H1 (cell line): ENCODE results near the gene CKAP5. TPM values are rescaled to one million over a fixed set of nuclear protein-coding genes. Genes with fewer than 3 reads are reported as not detected.
A peak's percentile ranks its signal among the peaks of the same experiment; 100 is the strongest.

Experiments
- CTCF ChIA-PET: fragments of 300-600 bp; sonication (Branson Sonifier 250); formaldehyde crosslinking; loops from one replicate; lab custom pipeline; 2021; ENCODE audit not compliant: partially characterized antibody; lab: Charles Lee
- POLR2A ChIA-PET: fragments of 300-600 bp; sonication (Branson Sonifier 250); formaldehyde crosslinking; loops from one replicate; lab custom pipeline; 2021; ENCODE audit warnings: inconsistent platforms; ENCODE audit not compliant: partially characterized antibody; lab: Charles Lee
- DNase-seq, 2 experiments: peaks; one replicate each; pipeline versions ENCODE4 v3.0.0 to v3.0.0-alpha.2; 2010 to 2022; ENCODE audit warnings: low spot score in 2 of 2, low read depth in 1 of 2, mixed read lengths in 1 of 2
- FAIRE-seq: peaks from 2 replicates; lab custom pipeline; 2011; peaks lifted over from hg19 to GRCh38; lab: Jason Lieb, UNC
- H2AFZ ChIP-seq: 2 replicates; pipeline ENCODE4 v1.8.1; 2012; ENCODE audit warnings: low read length, inconsistent platforms
- H2AK5ac ChIP-seq: 2 replicates; pipeline ENCODE4 v1.6.1; 2013; ENCODE audit warnings: low read depth, low read length
- H2BK120ac ChIP-seq: replicated peaks from 2 replicates; pipeline ENCODE3; 2013; ENCODE audit warnings: low read depth, low read length, inconsistent platforms
- H2BK12ac ChIP-seq: 2 replicates; pipeline ENCODE4 v1.6.1; 2013; ENCODE audit warnings: low read depth, low read length
- H2BK15ac ChIP-seq: 2 replicates; pipeline ENCODE4 v1.6.1; 2013; ENCODE audit warnings: low read length
- H2BK20ac ChIP-seq: 2 replicates; pipeline ENCODE4 v1.6.1; 2013; ENCODE audit warnings: low read length
- H2BK5ac ChIP-seq: 2 replicates; pipeline ENCODE4 v1.6.1; 2013; ENCODE audit warnings: low read depth, low read length
- H3K14ac ChIP-seq: 2 replicates; pipeline ENCODE4 v1.6.1; 2013; ENCODE audit warnings: inconsistent platforms; ENCODE audit not compliant: insufficient read length
- H3K18ac ChIP-seq: 2 replicates; pipeline ENCODE4 v1.6.1; 2013; ENCODE audit warnings: low read length; ENCODE audit errors: extremely low read depth
- H3K23ac ChIP-seq: 2 replicates; pipeline ENCODE4 v1.6.1; 2013; ENCODE audit warnings: inconsistent platforms; ENCODE audit not compliant: insufficient read length
- H3K23me2 ChIP-seq: 2 replicates; pipeline ENCODE4 v1.6.1; 2013; ENCODE audit warnings: low read depth, low read length
- H3K27ac ChIP-seq: 2 replicates; pipeline ENCODE4 v1.6.1; 2011; ENCODE audit warnings: low read depth, low read length, inconsistent platforms
- H3K27me3 ChIP-seq, 4 experiments: replicated peaks in 1 of 4; 1 replicate in 1 of 4; 2 replicates in 3 of 4; pipeline versions ENCODE4 v1.6.1 to v1.8.1; 2011 to 2013; ENCODE audit warnings: low read length in 3 of 4, mild to moderate bottlenecking in 3 of 4, inconsistent platforms in 2 of 4, mixed read lengths in 2 of 4, moderate library complexity in 1 of 4; ENCODE audit not compliant: control insufficient read depth in 3 of 4, insufficient read depth in 3 of 4; ENCODE audit errors: extremely low read depth in 1 of 4
- H3K36me3 ChIP-seq, 4 experiments: 2 replicates each; pipeline versions ENCODE4 v1.6.1 to v1.8.1; 2011 to 2013; ENCODE audit warnings: mild to moderate bottlenecking in 4 of 4, low read length in 3 of 4, moderate library complexity in 2 of 4, control low read depth in 1 of 4, inconsistent platforms in 1 of 4; ENCODE audit not compliant: insufficient read depth in 4 of 4, control insufficient read depth in 2 of 4
- H3K4ac ChIP-seq: replicated peaks from 2 replicates; pipeline ENCODE3; 2013; ENCODE audit warnings: low read length, low read depth, mixed read lengths, inconsistent platforms; ENCODE audit not compliant: insufficient read length
- H3K4me1 ChIP-seq, 4 experiments: replicated peaks in 1 of 4; 1 replicate in 1 of 4; 2 replicates in 3 of 4; pipeline versions ENCODE4 v1.6.1 to v1.8.1; 2011 to 2013; ENCODE audit warnings: low read length in 3 of 4, inconsistent platforms in 2 of 4, mixed read lengths in 1 of 4; ENCODE audit not compliant: insufficient read depth in 4 of 4, control insufficient read depth in 3 of 4
- H3K4me2 ChIP-seq, 2 experiments: 2 replicates each; pipeline versions ENCODE4 v1.6.1 to v1.8.1; 2011 to 2013; ENCODE audit warnings: low read depth in 2 of 2, low read length in 2 of 2, control low read depth in 1 of 2, inconsistent platforms in 1 of 2, mild to moderate bottlenecking in 1 of 2; ENCODE audit not compliant: insufficient read depth in 1 of 2
- H3K4me3 ChIP-seq, 4 experiments: fragments of 200-600, 300-600 bp in 1 of 4; sonication (generic), shearing (Covaris generic), sonication (Bioruptor Twin) in 1 of 4; 2 replicates each; pipeline versions ENCODE4 v1.5.1 to v1.8.1; 2011 to 2016; ENCODE audit warnings: low read length in 4 of 4, low read depth in 3 of 4, control low read depth in 2 of 4, inconsistent platforms in 2 of 4, mild to moderate bottlenecking in 2 of 4, mixed read lengths in 1 of 4, moderate library complexity in 1 of 4; ENCODE audit not compliant: insufficient read depth in 2 of 4; ENCODE audit errors: extremely low read depth in 1 of 4
- H3K56ac ChIP-seq: replicated peaks from 2 replicates; pipeline ENCODE3; 2013; ENCODE audit warnings: low read depth, mild to moderate bottlenecking, mixed read lengths, low read length, inconsistent platforms; ENCODE audit not compliant: insufficient read length
- H3K79me1 ChIP-seq: 2 replicates; pipeline ENCODE4 v1.6.1; 2013; ENCODE audit warnings: low read depth, low read length, control low read depth
- H3K79me2 ChIP-seq, 2 experiments: 2 replicates each; pipeline versions ENCODE4 v1.6.1 to v1.8.1; 2012 to 2013; ENCODE audit warnings: low read length in 2 of 2, mild to moderate bottlenecking in 2 of 2, inconsistent platforms in 1 of 2; ENCODE audit not compliant: insufficient read depth in 2 of 2, control insufficient read depth in 1 of 2
- H3K9ac ChIP-seq, 4 experiments: replicated peaks in 1 of 4; 1 replicate in 1 of 4; 2 replicates in 3 of 4; pipeline versions ENCODE4 v1.6.1 to v1.8.1; 2011 to 2013; ENCODE audit warnings: low read depth in 3 of 4, low read length in 3 of 4, control low read depth in 2 of 4, mild to moderate bottlenecking in 2 of 4, moderate library complexity in 2 of 4, inconsistent platforms in 1 of 4; ENCODE audit errors: extremely low read depth in 1 of 4
- H3K9me3 ChIP-seq, 2 experiments: 2 replicates each; pipeline versions ENCODE4 v1.6.1 to v1.8.1; 2012 to 2013; ENCODE audit warnings: mild to moderate bottlenecking in 2 of 2, moderate library complexity in 2 of 2, control low read depth in 1 of 2, inconsistent platforms in 1 of 2, low read depth in 1 of 2, low read length in 1 of 2, mixed read lengths in 1 of 2; ENCODE audit not compliant: insufficient read depth in 2 of 2
- H4K20me1 ChIP-seq, 2 experiments: replicated peaks in 1 of 2; 2 replicates each; pipeline versions ENCODE3 to v1.8.1; 2011 to 2013; ENCODE audit warnings: inconsistent platforms in 2 of 2, low read length in 2 of 2, mild to moderate bottlenecking in 1 of 2; ENCODE audit not compliant: insufficient read depth in 2 of 2, control insufficient read depth in 1 of 2
- H4K5ac ChIP-seq: 2 replicates; pipeline ENCODE4 v1.6.1; 2013; ENCODE audit warnings: low read length, low read depth, mixed read lengths, inconsistent platforms; ENCODE audit not compliant: insufficient read length
- H4K8ac ChIP-seq: 2 replicates; pipeline ENCODE4 v1.8.0; 2013; ENCODE audit warnings: mild to moderate bottlenecking, moderate library complexity, low read length, inconsistent platforms; ENCODE audit not compliant: insufficient read depth; ENCODE audit errors: extremely low read depth
- H4K91ac ChIP-seq: replicated peaks from 2 replicates; pipeline ENCODE3; 2013; ENCODE audit warnings: low read length, mixed read lengths, inconsistent platforms; ENCODE audit not compliant: insufficient read length
- BRCA1 ChIP-seq: IDR thresholded peaks from 2 replicates; pipeline ENCODE4 v1.6.1; 2012; ENCODE audit warnings: low read depth, low read length, improper control_type of control experiment
- POLR2A ChIP-seq, 2 experiments: IDR thresholded peaks; 1 replicate in 1 of 2; 2 replicates in 1 of 2; pipeline ENCODE4 v1.6.1; 2011; ENCODE audit warnings: low read depth in 2 of 2, low read length in 2 of 2, mild to moderate bottlenecking in 2 of 2; ENCODE audit errors: control extremely low read depth in 1 of 2
- SIN3A ChIP-seq, 2 experiments: IDR thresholded peaks in 1 of 2; conservative IDR thresholded peaks in 1 of 2; 2 replicates each; pipeline ENCODE4 v1.6.1; 2011 to 2012; ENCODE audit warnings: low read length in 2 of 2, improper control_type of control experiment in 1 of 2, low read depth in 1 of 2, mild to moderate bottlenecking in 1 of 2
- WGBS, 2 experiments: shearing (Covaris generic) in 1 of 2; methylation state at CpG; one replicate each; pipeline versions ENCODE4 v1.1.6 to v1.1.7; 2013 to 2015; ENCODE audit warnings: low lambda C conversion rate in 2 of 2, mixed read lengths in 2 of 2, inconsistent platforms in 1 of 2, low coverage in 1 of 2, missing lambda C conversion rate in 1 of 2; ENCODE audit not compliant: insufficient replicate concordance in 2 of 2, insufficient coverage in 1 of 2, insufficient read length in 1 of 2; ENCODE audit errors: extremely low coverage in 1 of 2, missing lambda C conversion rate in 1 of 2; 5-methylcytosine and 5-hydroxymethylcytosine counted together
- polyA plus RNA-seq, 7 experiments: library from polyadenylated mRNA; depleted of rRNA in 3 of 7; stranded (reverse) in 5 of 7; unstranded in 2 of 7; fragments of >200 nt in 5 of 7; fragments of 200-250 nt in 2 of 7; gene quantifications; 1 replicate in 5 of 7; 2 replicates in 1 of 7; 4 replicates in 1 of 7; pipeline versions ENCODE4 v1.2.1 to v1.2.3, GENCODE V29; 2011 to 2013; ENCODE audit warnings: missing spikeins in 2 of 7, mixed read lengths in 2 of 7
- total RNA-seq: library from RNA; stranded (reverse); fragmentation: NEBNext Ultra II Directional; extraction: Animal tissue kit (Norgen Biotek cat#: 25700); gene quantifications from 2 replicates; pipeline ENCODE4 v1.2.1, GENCODE V29; 2021

Gene CKAP5
- total and polyA plus RNA-seq, 2 of the 8 experiments (the other 6 are each of a cell fraction or from before 2014, with no cell fraction given) = 64.8 to 185 TPM

GRCh38 chr11:46738887-46739286 lies 107.2 kb downstream of the CKAP5 start:
- Histone ChIP-seq H3K4me3 (no peak overlapping the region), H3K14ac (no peak overlapping the region), H3K36me3 (peaks cover under 1 to 28% (median 26%) of the 10 kb centered on the region in 4 experiments), H3K18ac (no peak overlapping the region), H2AFZ (no peak overlapping the region), H3K79me1 (no peaks in the 10 kb centered on the region), H3K27ac (no peak overlapping the region)
- CTCF ChIA-PET = interaction anchor here (0.6 to 1.7 kb wide), 5 partner anchors 11 to 338 kb away, joined by 3 to 5 read pairs (median 3); no protein-coding TSS in a partner anchor
- FAIRE-seq = no peak
- TF ChIP-seq POLR2A (IDR thresholded peaks at IDR 0.05; ENCODE audit: control extremely low read depth in 1 of 2, low read depth in 2 of 2, low read length in 2 of 2) (0 out of 3 replicates have a peak, but pooled peaks of 1 of the 2 experiments have one; percentile 11), SIN3A (conservative IDR thresholded peaks at IDR 0.05 in 1 of 2, IDR thresholded peaks at IDR 0.05 in 1 of 2; ENCODE audit: low read depth in 1 of 2, low read length in 2 of 2) (0 out of 4 replicates have a peak, but pooled peaks of 1 of the 2 experiments have one; percentile 43), BRCA1 (no peak)
- TF ChIP-seq, all 59 proteins: peak for 2
- no peaks in the 10 kb centered on the region for H4K20me1 ChIP-seq
- no peaks in the 10 kb centered on the region for H3K9me3 ChIP-seq
- POLR2A ChIA-PET = interaction anchor here (0.9 to 1.2 kb wide), 3 partner anchors 13 to 18 kb away, joined by 3 to 4 read pairs (median 3); no protein-coding TSS in a partner anchor
- H3K4me1 ChIP-seq = peaks cover 0 to 3% (median 0%) of the 10 kb centered on the region in 4 experiments; a peak in 1 of 7 replicates
- WGBS, 2 experiments = 80% methylated on average over 6 of the region's 6 CpGs; no CpG with 5 or more reads in 1 of the 2 experiments
- H3K79me2 ChIP-seq = no peaks in the 10 kb centered on the region
- no peak overlapping the region for H2AK5ac ChIP-seq
- H3K27me3 ChIP-seq = no peaks in the 10 kb centered on the region
- H2BK120ac ChIP-seq = no peak overlapping the region
- no peak overlapping the region for H2BK20ac ChIP-seq
- H3K23ac ChIP-seq = no peak overlapping the region
- DNase-seq = no peak
- no peak overlapping the region for H3K4me2 ChIP-seq
- H2BK12ac ChIP-seq = no peak overlapping the region
- no peak overlapping the region for H4K5ac ChIP-seq
- no peak overlapping the region for H3K9ac ChIP-seq
- no peaks in the 10 kb centered on the region for H3K23me2 ChIP-seq
- H3K4ac ChIP-seq = no peak overlapping the region
- no peak overlapping the region for H2BK15ac ChIP-seq
- H4K91ac ChIP-seq = no peak overlapping the region
- H4K8ac ChIP-seq = no peak overlapping the region
- no peak overlapping the region for H3K56ac ChIP-seq
- no peak overlapping the region for H2BK5ac ChIP-seq
